GM18867 (cell line): ENCODE data around the gene AKIRIN2.
A peak's percentile ranks its signal among the peaks of the same experiment; 100 is the strongest.
"Not testable (repeated sequence)": the region's sequence is repeated elsewhere in the genome, so short reads cannot be mapped to it uniquely, and the experiment has no call there.

Experiments used
- ATAC-seq: cut with Tn5 transposase; IDR thresholded peaks from one replicate; pipeline ENCODE4 v1.9.1; 2021; ENCODE audit warnings: mild to moderate bottlenecking, moderate library complexity; ENCODE audit not compliant: unreplicated experiment

Gene AKIRIN2

DNA sequence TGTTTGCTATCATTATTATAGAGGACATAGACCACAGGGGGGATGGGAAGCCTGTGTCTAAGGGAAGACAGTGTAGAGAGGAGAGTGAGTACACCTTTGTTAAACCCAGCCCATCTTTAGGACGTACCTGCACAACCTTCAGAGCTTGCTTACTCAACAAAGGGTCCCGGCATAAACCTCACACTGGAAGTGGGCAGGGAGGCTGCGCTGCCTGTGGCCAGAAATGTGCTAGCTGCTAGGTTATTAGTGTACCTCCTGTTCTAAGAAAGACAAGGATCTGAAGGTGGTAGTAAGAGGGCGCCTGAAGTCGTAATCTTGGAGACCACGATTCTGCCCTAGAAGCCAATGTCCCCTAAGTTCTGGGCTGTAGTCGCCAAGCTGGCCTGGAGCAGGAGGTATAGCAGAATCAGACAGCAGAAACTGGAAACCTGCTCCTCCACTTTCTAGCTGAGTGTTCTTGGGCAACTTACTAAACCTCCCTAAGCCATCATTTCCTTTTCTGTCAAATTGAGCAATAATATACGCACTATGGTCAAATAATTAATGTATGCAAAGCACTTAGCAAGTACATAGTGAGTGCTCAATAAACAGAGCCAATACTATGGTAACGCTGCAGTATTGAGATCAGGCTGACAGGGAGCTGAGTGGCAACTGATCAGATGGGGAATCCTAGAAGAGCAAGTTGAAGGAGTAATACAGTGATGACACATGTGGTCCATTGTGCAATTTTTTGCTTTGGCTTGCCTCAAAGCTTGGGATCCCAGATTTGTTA, 16.8 kb upstream of the AKIRIN2 start:
- no peak for ATAC-seq

DNA sequence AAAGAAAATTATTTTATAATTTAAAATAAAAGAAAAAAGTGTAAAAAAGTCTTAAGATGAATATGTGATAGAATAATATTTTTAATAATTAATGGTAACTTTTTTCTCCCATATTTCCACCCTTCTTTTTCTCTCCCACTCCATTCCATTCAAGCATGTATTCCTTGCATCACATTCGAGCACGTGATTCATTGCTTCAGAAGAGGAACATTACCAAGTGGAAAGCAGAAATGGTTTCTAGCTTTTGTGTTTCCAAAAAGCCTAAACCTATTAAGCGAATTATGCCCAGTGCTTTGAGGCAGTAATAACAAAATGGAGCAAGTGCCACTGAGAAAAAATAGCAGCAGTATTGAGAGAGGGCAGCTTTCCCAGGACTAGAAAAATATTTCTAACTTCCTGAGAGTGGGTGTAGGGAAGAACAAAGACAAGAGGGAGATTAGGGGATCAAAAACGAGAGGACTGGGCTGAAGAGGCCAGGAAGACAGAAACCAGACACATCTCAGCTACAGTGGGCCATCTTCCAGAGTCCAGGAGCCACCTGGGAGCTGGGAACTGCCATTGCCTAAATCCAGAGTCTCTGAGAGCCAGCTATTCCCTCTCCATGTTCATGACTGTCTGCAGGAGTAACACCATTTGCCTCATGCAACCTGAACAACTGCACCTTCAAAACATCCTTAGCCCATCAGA, 15.0 kb upstream of the AKIRIN2 start:
- no peak for ATAC-seq

DNA sequence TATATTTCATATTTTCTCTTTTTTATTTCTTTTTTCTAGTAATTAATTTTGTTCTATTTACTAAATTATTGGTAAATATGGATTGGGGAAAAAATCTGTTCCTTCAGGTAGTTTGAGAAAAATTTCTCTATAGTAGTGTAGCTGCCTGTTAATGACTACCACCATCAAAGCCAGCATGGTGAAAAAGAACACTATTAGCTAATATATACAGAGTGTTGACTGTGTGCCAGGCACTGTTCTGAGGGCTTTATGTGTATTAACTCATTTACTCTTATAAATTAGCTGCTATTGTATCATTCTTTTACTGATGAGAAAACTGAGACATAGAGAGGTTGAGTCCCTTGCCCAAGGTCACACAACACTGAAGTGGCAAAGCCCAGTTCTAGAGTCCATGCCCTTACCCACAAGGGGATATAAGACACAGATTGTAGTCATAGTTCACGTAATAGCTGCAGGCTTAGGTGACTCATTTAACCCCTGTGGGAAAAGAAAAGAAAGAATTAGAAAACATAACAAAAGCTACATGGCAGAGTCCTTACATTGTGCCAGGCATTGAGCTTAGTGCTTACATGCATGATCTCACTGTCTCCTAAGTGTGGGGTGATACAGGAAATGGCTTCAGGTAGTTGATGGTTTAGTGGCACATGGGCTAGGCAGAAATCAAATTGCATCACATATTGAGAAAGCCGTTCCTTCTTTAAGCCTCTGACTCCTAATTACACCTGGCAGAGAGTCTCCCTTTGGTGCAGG, 12.2 kb upstream of the AKIRIN2 start:
- peak; percentile 47 for ATAC-seq

DNA sequence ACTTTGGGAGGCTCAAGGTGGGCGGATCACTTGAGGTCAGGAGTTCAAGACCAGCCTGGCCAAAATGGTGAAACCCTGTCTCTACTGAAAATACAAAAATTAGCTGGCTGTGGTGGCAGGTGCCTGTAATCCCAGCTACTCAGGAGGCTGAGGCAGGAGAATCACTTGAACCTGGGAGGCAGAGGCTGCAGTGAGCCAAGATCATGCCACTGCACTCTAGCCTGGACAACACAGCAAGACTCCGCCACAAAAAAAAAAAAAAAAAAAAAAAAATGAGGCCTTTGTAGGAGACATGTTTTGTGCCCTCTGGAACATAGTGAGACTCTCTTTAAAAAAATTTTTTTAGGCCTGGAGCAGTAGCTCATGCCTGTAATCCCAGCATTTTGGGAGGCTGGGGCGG, 10.7 kb upstream of the AKIRIN2 start:
- not testable (repeated sequence) for ATAC-seq

DNA sequence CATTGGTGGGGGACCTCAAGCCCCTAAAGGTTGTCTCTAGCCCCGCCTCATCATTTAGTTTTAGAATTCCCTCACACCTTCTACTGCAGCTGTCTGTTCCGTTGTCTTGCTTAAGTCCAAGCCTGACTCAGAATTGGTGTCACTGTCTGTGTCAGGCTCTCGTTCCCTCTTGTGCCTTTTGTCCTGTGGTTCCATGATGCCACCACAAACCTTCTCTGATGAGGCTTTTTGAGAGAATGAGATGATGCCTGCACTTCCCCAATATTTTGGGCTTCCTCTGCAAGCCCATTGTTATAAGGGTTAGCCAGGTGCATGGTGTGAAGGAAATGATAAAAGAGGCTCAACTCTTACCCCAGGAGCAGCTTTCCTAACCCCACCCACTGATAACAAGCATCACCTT, 8.1 kb upstream of the AKIRIN2 start:
- ATAC-seq: no peak

DNA sequence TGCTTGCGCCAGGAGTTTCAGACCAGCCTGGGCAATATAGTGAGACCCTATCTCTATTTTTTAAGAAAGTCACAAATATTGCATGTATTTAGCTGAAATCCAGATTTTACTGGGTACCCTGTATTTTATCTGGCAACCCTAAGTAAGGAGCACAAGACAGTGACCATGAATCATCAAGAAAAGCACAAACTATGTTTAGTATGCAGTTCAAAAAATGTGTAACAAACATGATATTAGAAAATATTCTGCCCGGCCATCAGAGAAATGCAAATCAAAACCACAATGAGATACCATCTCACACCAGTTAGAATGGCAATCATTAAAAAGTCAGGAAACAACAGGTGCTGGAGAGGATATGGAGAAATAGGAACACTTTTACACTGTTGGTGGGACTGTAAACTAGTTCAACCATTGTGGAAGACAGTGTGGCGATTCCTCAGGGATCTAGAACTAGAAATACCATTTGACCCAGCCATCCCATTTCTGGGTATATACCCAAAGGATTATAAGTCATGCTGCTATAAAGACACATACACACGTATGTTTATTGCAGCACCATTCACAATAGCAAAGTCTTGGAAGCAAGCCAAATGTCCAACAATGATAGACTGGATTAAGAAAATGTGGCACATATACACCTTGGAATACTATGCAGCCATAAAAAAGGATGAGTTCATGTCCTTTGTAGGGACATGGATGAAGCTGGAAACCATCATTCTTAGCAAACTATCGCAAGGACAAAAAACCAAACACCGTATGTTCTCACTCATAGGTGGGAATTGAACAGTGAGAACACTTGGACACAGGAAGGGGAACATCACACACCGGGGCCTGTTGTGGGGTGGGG, 6.8 kb upstream of the AKIRIN2 start:
- ATAC-seq: not testable (repeated sequence)

DNA sequence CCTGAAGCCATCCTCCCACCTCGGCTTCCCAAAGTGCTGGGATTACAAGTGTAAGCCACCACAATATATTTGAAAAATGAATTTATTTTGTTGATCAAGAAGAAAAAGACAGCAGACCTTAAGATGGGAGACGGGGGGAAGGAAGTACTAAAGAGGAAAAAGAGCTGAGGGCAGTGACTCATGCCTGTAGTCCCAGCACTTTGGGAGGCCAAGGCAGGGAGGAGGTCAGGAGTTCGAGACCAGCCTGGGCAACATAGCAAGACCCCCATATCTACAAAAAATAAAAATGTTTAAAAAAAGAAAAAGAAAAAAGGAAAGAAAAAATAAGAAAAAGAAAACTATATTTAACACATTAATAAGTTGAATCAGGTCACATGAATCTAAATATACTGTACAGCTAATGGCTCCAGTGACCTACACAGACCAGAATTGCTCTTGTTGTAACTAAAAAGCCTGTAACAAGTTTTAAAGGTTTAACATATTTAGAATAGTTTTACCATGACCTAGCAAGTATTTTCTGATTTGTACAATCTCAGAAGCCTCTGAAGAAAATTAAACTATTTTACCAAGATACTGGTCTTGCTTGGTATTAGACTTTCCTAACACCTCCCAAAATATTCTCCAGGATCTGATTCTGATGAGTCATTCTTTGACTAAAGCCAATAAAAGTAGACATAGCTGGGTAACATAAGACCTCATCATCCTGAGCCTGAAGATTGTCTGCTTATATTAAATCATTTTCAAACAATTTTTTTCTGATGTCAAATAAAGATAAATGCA, 4.3 kb upstream of the AKIRIN2 start:
- ATAC-seq: no peak

DNA sequence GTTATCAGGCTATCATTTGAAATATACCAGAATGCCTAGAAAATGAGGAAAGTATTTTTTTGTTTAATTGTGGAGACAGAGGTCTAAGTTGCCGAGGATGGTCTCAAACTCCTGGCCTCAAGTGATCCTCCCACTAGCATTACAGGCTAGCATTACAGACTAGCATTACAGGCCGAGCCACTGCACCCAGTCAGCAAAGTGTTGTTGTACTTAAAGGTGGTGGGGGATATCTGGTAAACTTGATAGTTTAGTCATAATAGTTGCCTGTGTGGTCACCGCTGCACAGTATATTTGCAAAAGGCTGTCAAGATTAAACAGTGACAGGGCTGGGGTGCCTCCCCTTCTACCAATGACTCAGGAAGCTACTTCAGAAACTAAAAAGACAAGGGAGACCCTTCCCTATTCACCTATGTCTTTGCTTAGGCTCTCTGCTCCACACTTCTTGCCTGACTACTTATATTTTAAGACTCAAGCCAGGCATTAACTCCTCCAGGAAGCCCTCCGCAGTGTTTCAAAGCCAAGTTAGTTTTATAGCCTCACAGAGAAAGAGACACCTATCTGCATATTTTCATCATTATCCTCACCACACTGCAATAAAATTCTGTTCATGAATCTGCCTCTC, 3.1 kb upstream of the AKIRIN2 start:
- ATAC-seq: peak; percentile 49

DNA sequence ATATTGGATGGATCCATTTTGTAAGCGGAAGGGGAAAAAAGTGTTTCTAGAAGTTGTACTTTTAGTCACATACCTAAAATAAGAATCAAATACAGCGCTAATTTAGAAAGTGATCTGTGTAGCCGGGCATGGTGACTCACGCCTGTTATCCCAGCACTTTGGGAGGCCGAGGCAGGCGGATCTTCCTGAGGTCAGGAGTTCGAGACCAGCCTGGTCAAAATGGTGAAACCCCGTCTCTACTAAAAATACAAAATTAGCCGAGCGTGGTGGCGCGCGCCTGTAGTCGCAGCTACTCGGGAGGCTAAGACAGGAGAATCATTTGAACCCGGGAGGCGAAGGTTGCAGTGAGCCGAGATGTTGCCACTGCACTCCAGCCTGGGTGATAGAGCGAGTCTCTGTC, 1.0 kb upstream of the AKIRIN2 start:
- ATAC-seq: not testable (repeated sequence)

DNA sequence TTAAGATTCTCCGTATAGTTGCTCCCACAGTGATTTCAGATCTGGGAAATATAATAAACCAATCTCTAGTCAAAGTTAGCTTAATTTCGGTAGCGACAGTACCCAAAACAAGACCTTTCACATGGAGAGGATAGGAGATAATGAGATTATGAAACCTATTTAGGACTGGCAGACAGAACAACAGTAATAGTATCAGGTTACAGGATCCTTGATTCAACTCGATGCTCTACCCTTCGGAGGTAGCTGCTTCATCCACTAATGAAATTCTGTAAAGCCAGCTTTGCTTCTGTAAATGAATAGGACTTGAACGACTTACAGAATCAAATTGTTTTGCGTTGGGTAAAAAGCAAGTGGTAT, 534 bp upstream of the AKIRIN2 start:
- ATAC-seq: peak; percentile 16

DNA sequence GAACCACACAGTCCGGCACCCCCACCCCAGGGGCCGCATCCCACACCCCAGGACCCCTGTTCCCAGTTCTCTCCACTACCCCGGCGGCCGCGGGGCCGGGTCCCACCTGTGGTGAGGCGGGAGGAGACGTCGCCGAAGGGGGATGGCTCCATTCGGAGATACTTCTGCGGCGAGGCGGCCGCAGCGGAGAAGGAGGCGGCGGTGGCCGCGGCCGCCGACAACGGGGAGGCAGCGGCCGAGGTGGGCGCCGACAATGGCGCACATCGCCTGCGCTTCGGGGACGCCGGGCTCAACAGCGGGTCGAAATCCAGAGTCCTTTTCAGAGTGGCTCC, 723 bp downstream of the AKIRIN2 start:
- peak; percentile 1 for ATAC-seq

DNA sequence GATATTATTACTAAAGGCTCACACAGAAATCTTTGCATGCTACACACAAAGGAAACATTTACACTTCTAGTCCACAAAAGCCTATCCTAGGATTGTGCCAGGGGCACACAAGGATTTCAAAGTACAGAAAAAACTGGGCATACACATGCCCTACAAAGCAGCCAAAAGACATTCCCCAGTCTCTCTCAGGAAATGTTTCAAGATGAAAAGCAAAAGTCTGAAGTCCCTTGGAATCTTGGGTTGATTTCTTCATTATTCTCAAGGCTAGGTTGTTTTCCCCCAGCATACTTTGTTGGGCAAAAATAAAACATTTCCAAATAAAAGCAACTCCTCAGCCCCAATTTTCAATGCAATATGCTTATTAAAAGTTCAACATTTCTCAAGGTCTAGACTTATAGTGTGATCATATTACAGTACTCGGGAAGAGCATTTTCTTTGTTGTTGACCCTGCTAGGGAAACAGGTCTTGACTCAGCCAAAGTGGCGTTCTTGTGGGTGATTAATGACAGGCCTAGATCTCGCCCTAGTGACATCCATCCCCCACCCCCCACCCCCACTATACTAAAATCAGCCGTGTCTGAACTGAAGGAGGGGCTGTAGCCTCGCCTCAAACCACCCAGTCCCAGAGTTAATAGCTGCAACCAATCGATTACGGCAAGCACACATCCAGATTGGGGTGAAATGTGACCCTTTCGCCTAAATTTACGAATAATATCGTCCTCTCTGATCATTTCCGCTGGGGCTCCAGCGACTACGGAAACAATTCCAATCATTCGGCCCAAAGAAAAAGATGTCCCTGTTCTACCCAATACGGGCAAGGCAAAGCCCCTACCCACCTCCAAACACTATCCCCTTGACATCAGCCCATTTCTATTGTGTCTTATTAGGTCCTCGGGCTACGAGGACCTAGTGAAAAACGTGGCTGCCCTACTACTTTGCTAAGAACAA, 1.4 kb downstream of the AKIRIN2 start:
- peak; percentile 12 for ATAC-seq

DNA sequence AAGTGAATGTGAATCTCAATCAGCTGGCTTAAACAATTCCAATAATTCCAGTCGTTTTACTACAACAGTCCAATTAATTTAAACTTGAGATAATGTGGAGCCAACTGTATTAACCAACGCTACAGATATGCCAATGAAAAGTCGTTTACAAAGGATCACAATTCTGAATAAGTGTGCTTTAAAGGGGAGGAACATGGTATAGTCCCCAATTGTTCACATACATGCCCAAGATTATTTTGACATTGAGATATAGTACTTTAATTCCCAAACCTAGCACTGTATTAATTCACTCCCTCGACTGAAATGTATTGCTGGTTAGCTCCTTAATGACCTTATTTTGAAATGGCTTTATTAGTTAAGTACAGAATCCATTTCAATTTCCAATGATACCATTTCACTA, 2.5 kb downstream of the AKIRIN2 start:
- ATAC-seq: no peak

DNA sequence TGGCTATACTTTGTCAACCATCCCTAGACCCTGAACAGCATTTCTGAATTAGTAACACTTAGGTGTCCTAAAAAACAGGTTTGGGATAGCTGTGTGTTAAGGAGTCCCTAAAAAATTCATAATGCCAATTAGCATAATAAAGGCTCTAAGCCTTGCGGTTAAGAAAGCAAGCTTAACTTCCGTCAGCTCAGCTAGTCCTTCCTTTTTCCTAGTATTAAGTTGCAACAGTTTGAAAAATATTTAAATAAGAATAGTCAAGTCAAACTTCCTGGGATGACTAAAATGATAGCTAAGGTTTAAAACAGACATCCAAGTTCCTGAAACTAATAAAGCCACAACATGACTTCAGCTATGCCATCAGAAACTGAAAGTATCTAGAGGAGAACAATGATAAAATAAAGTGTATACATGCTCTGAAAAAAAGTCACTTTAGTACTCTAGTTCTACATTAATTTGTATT, 3.5 kb downstream of the AKIRIN2 start:
- no peak for ATAC-seq

DNA sequence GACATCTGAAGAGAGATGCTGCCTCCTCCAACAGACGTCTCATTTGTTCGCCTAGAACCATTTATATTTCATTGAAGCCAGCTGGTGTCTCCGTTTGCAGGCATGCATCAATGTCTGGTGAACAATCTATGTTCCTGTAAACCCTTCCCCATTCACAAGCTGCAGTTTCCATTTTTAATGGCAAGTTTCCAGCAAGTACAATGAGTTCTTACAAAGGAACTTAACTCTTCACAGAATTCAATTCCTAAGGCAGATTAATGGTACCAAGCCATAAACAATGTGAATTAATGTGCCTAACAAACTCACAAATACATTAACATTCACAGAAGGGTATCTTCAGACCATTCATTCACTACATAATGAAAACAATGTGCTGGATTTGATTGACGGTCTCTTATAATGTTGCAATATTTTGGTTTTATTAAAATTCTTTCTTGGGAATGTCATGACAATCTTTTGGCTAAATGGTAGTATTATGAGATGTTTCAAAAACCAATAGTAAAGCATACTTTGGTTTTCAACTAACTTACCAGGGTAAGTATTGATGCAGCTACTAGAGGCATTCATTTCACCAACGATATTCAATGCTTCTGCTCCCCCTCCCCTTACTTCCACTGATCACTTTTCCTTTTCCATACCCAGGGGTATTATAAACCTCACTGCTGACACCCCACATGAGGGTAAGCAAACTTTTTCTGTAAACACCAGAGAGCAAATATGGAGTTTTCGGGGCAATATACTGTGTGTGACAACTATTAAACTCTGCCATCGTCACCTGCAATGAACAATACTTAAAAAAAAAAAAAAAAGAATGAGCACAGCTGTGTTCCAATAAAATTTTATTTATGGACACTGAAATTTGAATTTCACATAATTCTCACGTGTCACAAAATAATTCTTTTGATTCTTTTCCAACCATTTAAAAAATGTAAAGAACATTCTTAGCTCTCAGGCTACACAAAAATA, 4.2 kb downstream of the AKIRIN2 start:
- ATAC-seq: no peak

DNA sequence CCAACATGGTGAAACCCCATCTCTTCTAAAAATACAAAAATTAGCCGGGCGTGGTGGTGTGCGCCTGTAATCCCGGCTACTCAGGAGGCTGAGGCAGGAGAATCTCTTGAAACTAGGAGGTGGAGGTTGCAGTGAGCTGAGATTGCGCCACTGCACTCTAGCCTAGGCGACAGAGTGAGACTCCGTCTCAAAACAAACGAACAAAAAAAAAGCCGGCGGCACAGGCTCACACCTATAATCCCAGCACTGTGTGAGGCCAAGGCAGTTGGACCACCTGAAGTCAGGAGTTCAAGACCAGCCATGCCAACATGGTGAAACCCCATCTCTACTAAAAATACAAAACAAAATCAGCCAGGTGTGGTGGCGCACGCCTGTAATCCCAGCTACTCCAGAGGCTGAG, 5.2 kb downstream of the AKIRIN2 start:
- ATAC-seq: not testable (repeated sequence)

DNA sequence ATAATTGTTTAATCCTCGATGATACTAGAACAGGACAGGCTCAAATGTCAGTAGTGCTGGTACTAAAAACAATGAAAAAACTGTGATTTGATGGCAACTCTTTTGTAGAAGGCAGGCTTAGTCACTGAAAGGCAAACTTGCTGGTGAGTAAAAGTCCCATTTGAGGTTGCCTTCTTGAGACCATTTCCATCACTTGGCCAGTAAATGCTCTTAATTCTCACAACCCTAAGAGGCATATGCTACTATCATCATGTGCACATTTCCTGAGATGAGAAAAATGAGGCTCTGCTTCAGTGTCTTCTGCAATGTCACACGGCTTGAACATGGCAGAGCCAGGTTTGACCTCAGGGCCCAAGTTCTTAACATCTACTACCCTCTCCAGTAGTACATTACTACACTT, 9.9 kb downstream of the AKIRIN2 start:
- no peak for ATAC-seq

DNA sequence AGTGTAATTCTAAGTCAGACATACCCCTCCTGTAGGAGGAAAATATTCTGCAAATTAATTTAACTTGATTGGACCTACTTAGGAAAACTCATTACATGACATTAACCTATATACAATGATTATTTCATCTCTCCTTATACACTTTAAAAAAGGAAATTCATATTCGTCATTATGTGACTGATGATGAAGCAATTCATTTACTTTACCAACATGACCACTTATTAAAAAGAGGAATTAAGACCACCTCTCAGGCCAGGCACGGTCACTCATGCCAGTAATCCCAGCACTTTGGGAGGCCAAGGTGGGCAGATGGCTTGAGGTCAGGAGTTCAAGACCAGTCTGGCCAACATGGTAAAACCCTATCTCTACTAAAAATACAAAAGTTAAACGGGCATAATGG, 11.6 kb downstream of the AKIRIN2 start:
- ATAC-seq: no peak
